Measurements from ENCODE around the gene REM2. TPM values are rescaled to one million over a fixed set of nuclear protein-coding genes. Genes with fewer than 3 reads are reported as not detected.
"Not testable (repeated sequence)": the region's sequence is repeated elsewhere in the genome, so short reads cannot be mapped to it uniquely, and the experiment has no call there.

The REM2 gene
- total and polyA plus RNA-seq, 10 donors, result 1.4 to 5.8 (median 3.2) TPM

GRCh38 chr14:22908601-22909000 is 25.6 kb downstream of the REM2 start:
- Histone ChIP-seq H3K36me3 (peaks cover 21 to 100% (median 73%) of the 10 kb centered on the region in 6 donors), H3K9me3 (no peaks in the 10 kb centered on the region), H3K4me3 (no peak overlapping the region), H3K27ac (peak overlapping the region in 6 of 8 donors; percentile 11 to 64 (median 38)), H3K4me1 (peaks cover 2 to 57% (median 14%) of the 10 kb centered on the region in 6 donors), H3K27me3 (replicated peaks in 1 of 7) (no peaks in the 10 kb centered on the region)
- no peak for DNase-seq
- intact Hi-C loops (cut with DNase I; ENCODE audit: low total_unique reads), result no loop called here
- no peak for TF ChIP-seq CTCF (IDR thresholded peaks at IDR 0.05 in 8 of 11, conservative IDR thresholded peaks at IDR 0.05 in 3 of 11)
- TF ChIP-seq POLR2A (IDR thresholded peaks at IDR 0.05), result no peak
- no peak for TF ChIP-seq POLR2AphosphoS5 (IDR thresholded peaks at IDR 0.05)
- 60 to 88% (median 70%) methylated on average over 8 of the region's 8 CpGs for WGBS, 5 donors

GRCh38 chr14:22910916-22911315 is 27.9 kb downstream of the REM2 start:
- WGBS, 5 donors, result 89 to 96% (median 94%) methylated on average over 5 of the region's 5 CpGs
- TF ChIP-seq POLR2AphosphoS5 (IDR thresholded peaks at IDR 0.05), result no peak
- no peak for TF ChIP-seq CTCF (IDR thresholded peaks at IDR 0.05 in 8 of 11, conservative IDR thresholded peaks at IDR 0.05 in 3 of 11)
- TF ChIP-seq POLR2A (IDR thresholded peaks at IDR 0.05), result no peak
- Histone ChIP-seq H3K36me3 (peaks cover 9 to 90% (median 50%) of the 10 kb centered on the region in 6 donors), H3K4me1 (peaks cover 11 to 80% (median 32%) of the 10 kb centered on the region in 6 donors), H3K9me3 (no peaks in the 10 kb centered on the region), H3K4me3 (no peak overlapping the region), H3K27ac (no peak overlapping the region), H3K27me3 (replicated peaks in 1 of 7) (no peaks in the 10 kb centered on the region)
- intact Hi-C loops (cut with DNase I; ENCODE audit: low total_unique reads), result no loop called here
- DNase-seq, result no peak

GRCh38 chr14:22914836-22915235 is 31.8 kb downstream of the REM2 start:
- WGBS, 5 donors, result 74 to 96% (median 85%) methylated on average over 4 of the region's 4 CpGs
- intact Hi-C loops (cut with DNase I; ENCODE audit: low total_unique reads); H3K27me3 ChIP-seq (replicated peaks in 1 of 7); DNase-seq; H3K4me3 ChIP-seq; H3K9me3 ChIP-seq: not testable (repeated sequence)
- Histone ChIP-seq H3K4me1 (peaks cover 25 to 90% (median 51%) of the 10 kb centered on the region in 6 donors), H3K36me3 (peaks cover 0 to 65% (median 13%) of the 10 kb centered on the region in 6 donors), H3K27ac (peak overlapping the region in 7 of 8 donors; percentile 39 to 100 (median 99))

GRCh38 chr14:22915886-22916521 is 33.0 kb downstream of the REM2 start:
- H3K4me1 ChIP-seq, result peaks cover 26 to 86% (median 52%) of the 10 kb centered on the region in 6 donors
- DNase-seq, result no peak
- H3K9me3 ChIP-seq, result no peaks in the 10 kb centered on the region
- H3K27me3 ChIP-seq (replicated peaks in 1 of 7), result no peaks in the 10 kb centered on the region
- TF ChIP-seq POLR2AphosphoS5 (IDR thresholded peaks at IDR 0.05) (peak in 1 of 3 donors; percentile 56), POLR2A (IDR thresholded peaks at IDR 0.05) (no peak)
- H3K27ac ChIP-seq, result peak overlapping the region in 7 of 8 donors; percentile 58 to 100 (median 99)
- peak overlapping the region in 1 of 8 donors; percentile 86 for H3K4me3 ChIP-seq
- WGBS, 5 donors, result 54 to 79% (median 76%) methylated on average over 8 of the region's 8 CpGs
- intact Hi-C loops (cut with DNase I; ENCODE audit: low total_unique reads), result no loop called here
- peaks cover 0 to 64% (median 12%) of the 10 kb centered on the region in 6 donors for H3K36me3 ChIP-seq

- peak; percentile 99 for DNase-seq
- intact Hi-C loops (cut with DNase I; ENCODE audit: low total_unique reads), result no loop called here
- TF ChIP-seq POLR2A (IDR thresholded peaks at IDR 0.05) (peak in 2 of 3 donors; percentile 64 to 78), POLR2AphosphoS5 (IDR thresholded peaks at IDR 0.05) (peak; percentile 85 to 96 (median 94)), CTCF (IDR thresholded peaks at IDR 0.05 in 8 of 11, conservative IDR thresholded peaks at IDR 0.05 in 3 of 11) (peak in 2 of 11 experiments; percentile 8 to 36)
- H3K27me3 ChIP-seq (replicated peaks in 1 of 7), result no peaks in the 10 kb centered on the region
- H3K4me3 ChIP-seq, result peak within 1 kb of the TSS; percentile 47 to 86 (median 64)
- H3K4me1 ChIP-seq, result peaks cover 26 to 56% (median 45%) of the 10 kb centered on the region in 6 donors
- H3K36me3 ChIP-seq, result peaks cover 0 to 66% (median 35%) of the 10 kb centered on the region in 6 donors
- WGBS, 5 donors, result 0 to 1% (median 0%) methylated on average over 44 to 46 of the region's 46 CpGs
- H3K9me3 ChIP-seq, result no peaks in the 10 kb centered on the region
- H3K27ac ChIP-seq, result peak within 1 kb of the TSS; percentile 96 to 100 (median 99)
Observed at GRCh38 chr14:22918804-22919600, 36.0 kb downstream of the REM2 start, which contains the start of gene RBM23. RBM23 (minus strand) TSS chr14:22919149.
